ENCODE measurements around the gene RBM15B. TPM values are rescaled to one million over a fixed set of nuclear protein-coding genes. Genes with fewer than 3 reads are reported as not detected.

Gene RBM15B
- total and polyA plus RNA-seq, 8 donors: 9.3 to 34.5 (median 16.9) TPM

- no peak for DNase-seq
- Histone ChIP-seq H3K4me3 (no peak overlapping the region), H3K9me3 (no peaks in the 10 kb centered on the region), H3K27me3 (no peaks in the 10 kb centered on the region), H3K27ac (no peak overlapping the region), H3K36me3 (peaks cover 0 to 4% (median 0%) of the 10 kb centered on the region in 4 donors), H3K4me1 (no peaks in the 10 kb centered on the region)
- WGBS, 5 donors: 68 to 85% (median 75%) methylated on average over 8 of the region's 8 CpGs
- intact Hi-C loops (cut with DNase I; ENCODE audit: low total_unique reads): no loop called here
- TF ChIP-seq POLR2A (IDR thresholded peaks at IDR 0.05) (no peak), EP300 (IDR thresholded peaks at IDR 0.05) (no peak), CTCF (IDR thresholded peaks at IDR 0.05) (no peak), POLR2AphosphoS5 (IDR thresholded peaks at IDR 0.05) (no peak)
Measured at GRCh38 chr3:51375571-51375970, 15.5 kb upstream of the RBM15B start.

- no peak overlapping the region for H3K4me3 ChIP-seq
- H3K4me1 ChIP-seq: peaks cover 0 to 3% (median 2%) of the 10 kb centered on the region in 4 donors
- H3K9me3 ChIP-seq: no peaks in the 10 kb centered on the region
- H3K27me3 ChIP-seq: no peaks in the 10 kb centered on the region
- 71 to 84% (median 76%) methylated on average over 5 of the region's 5 CpGs for WGBS, 5 donors
- intact Hi-C loops (cut with DNase I; ENCODE audit: low total_unique reads): no loop called here
- TF ChIP-seq POLR2AphosphoS5 (IDR thresholded peaks at IDR 0.05) (no peak), CTCF (IDR thresholded peaks at IDR 0.05) (no peak), POLR2A (IDR thresholded peaks at IDR 0.05) (no peak), EP300 (IDR thresholded peaks at IDR 0.05) (no peak)
- H3K36me3 ChIP-seq: peaks cover 0 to 4% (median 0%) of the 10 kb centered on the region in 4 donors
- H3K27ac ChIP-seq: no peak overlapping the region
- no peak for DNase-seq
Measured at GRCh38 chr3:51378065-51378464, 13.0 kb upstream of the RBM15B start.

GRCh38 chr3:51378726-51379125, 12.4 kb upstream of the RBM15B start:
- H3K27me3 ChIP-seq: no peaks in the 10 kb centered on the region
- no peak overlapping the region for H3K4me3 ChIP-seq
- intact Hi-C loops (cut with DNase I; ENCODE audit: low total_unique reads): no loop called here
- no peak for TF ChIP-seq POLR2A (IDR thresholded peaks at IDR 0.05)
- TF ChIP-seq CTCF (IDR thresholded peaks at IDR 0.05): no peak
- TF ChIP-seq EP300 (IDR thresholded peaks at IDR 0.05): no peak
- TF ChIP-seq POLR2AphosphoS5 (IDR thresholded peaks at IDR 0.05): no peak
- no peak overlapping the region for H3K27ac ChIP-seq
- 81 to 100% (median 92%) methylated on average over 2 of the region's 2 CpGs for WGBS, 5 donors
- DNase-seq: no peak
- peaks cover 2 to 10% (median 9%) of the 10 kb centered on the region in 4 donors for H3K4me1 ChIP-seq
- H3K36me3 ChIP-seq: peaks cover 0 to 4% (median 0%) of the 10 kb centered on the region in 4 donors
- H3K9me3 ChIP-seq: no peaks in the 10 kb centered on the region

- TF ChIP-seq CTCF (IDR thresholded peaks at IDR 0.05) (no peak), POLR2A (IDR thresholded peaks at IDR 0.05) (no peak), POLR2AphosphoS5 (IDR thresholded peaks at IDR 0.05) (no peak), EP300 (IDR thresholded peaks at IDR 0.05) (no peak)
Measured at GRCh38 chr3:51379301-51379700, 11.8 kb upstream of the RBM15B start.

More at GRCh38 chr3:51379301-51379700, 11.8 kb upstream of the RBM15B start:
- H3K27ac ChIP-seq: no peak overlapping the region
- H3K4me3 ChIP-seq: no peak overlapping the region
- H3K9me3 ChIP-seq: no peaks in the 10 kb centered on the region
- WGBS, 5 donors: 72 to 83% (median 77%) methylated on average over 3 to 8 of the region's 8 CpGs
- peaks cover 8 to 15% (median 14%) of the 10 kb centered on the region in 4 donors for H3K4me1 ChIP-seq
- H3K27me3 ChIP-seq: no peaks in the 10 kb centered on the region
- intact Hi-C loops (cut with DNase I; ENCODE audit: low total_unique reads): no loop called here
- no peak for DNase-seq
- H3K36me3 ChIP-seq: peaks cover 0 to 4% (median 0%) of the 10 kb centered on the region in 4 donors

All from stomach (tissue), 9 donors.